SK-N-SH (cell line): Measurements from ENCODE around the gene PODXL. TPM values are rescaled to one million over a fixed set of nuclear protein-coding genes. Genes with fewer than 3 reads are reported as not detected.

Experiments used
- CTCF ChIA-PET: fragments of 300-600, 350-600 bp; formaldehyde crosslinking; extraction: SDS; loops from one replicate; lab custom pipeline; 2021; lab: Yijun Ruan, JAX
- POLR2A ChIA-PET: fragments of 350-600 bp; sonication (Branson Sonifier 250); formaldehyde crosslinking; extraction: SDS; loops from one replicate; lab custom pipeline; 2020; ENCODE audit warnings: antibody characterized with exemption, inconsistent platforms; lab: Yijun Ruan, JAX
- DNase-seq: peaks from one replicate; pipeline ENCODE4 v3.0.0; 2012
- H2AFZ ChIP-seq: fragments of 200-600 bp; sonication (generic); 2 replicates; pipeline ENCODE4 v1.8.1; 2016; ENCODE audit warnings: antibody characterized with exemption, mild to moderate bottlenecking, low read depth
- H3F3A ChIP-seq: fragments of 200-600 bp; sonication (generic); replicated peaks from 2 replicates; pipeline ENCODE3; 2016; ENCODE audit warnings: antibody characterized with exemption, mild to moderate bottlenecking; ENCODE audit not compliant: insufficient read depth
- H3K27ac ChIP-seq, 2 experiments: fragments of 200-500 bp in 1 of 2; fragments of 200-600 bp in 1 of 2; sonication (Bioruptor generic) in 1 of 2; sonication (generic), shearing (Covaris generic) in 1 of 2; 2 replicates each; pipeline versions ENCODE4 v1.5.1 to v1.6.1; 2014 to 2016; ENCODE audit warnings: low read depth in 2 of 2, inconsistent platforms in 1 of 2, low read length in 1 of 2, mild to moderate bottlenecking in 1 of 2, mixed read lengths in 1 of 2
- H3K27me3 ChIP-seq: fragments of 200-600 bp; sonication (generic), shearing (Covaris generic); 2 replicates; pipeline ENCODE4 v1.6.1; 2016; ENCODE audit warnings: mixed run types; ENCODE audit not compliant: insufficient read depth
- H3K36me3 ChIP-seq, 2 experiments: fragments of 200-500 bp in 1 of 2; fragments of 200-600 bp in 1 of 2; sonication (Bioruptor generic) in 1 of 2; sonication (generic) in 1 of 2; replicated peaks in 1 of 2; 2 replicates each; pipeline versions ENCODE3 to v1.5.1; 2014 to 2016; ENCODE audit warnings: low read length in 1 of 2, mild to moderate bottlenecking in 1 of 2; ENCODE audit not compliant: insufficient read depth in 2 of 2, control insufficient read depth in 1 of 2
- H3K4me1 ChIP-seq, 2 experiments: fragments of 200-500 bp in 1 of 2; fragments of 200-600 bp in 1 of 2; sonication (Bioruptor generic) in 1 of 2; sonication (generic), shearing (Covaris generic) in 1 of 2; 2 replicates each; pipeline versions ENCODE4 v1.5.1 to v1.6.1; 2014 to 2016; ENCODE audit warnings: low read depth in 1 of 2, low read length in 1 of 2, mixed run types in 1 of 2; ENCODE audit not compliant: insufficient read depth in 2 of 2, control insufficient read depth in 1 of 2
- H3K4me2 ChIP-seq: fragments of 200-600 bp; sonication (generic), shearing (Covaris generic); 2 replicates; pipeline ENCODE4 v1.6.1; 2017; ENCODE audit warnings: mixed run types
- H3K4me3 ChIP-seq, 2 experiments: fragments of 200-500 bp in 1 of 2; fragments of 200-600 bp in 1 of 2; sonication (Bioruptor generic) in 1 of 2; sonication (generic), shearing (Covaris generic) in 1 of 2; 2 replicates each; pipeline versions ENCODE4 v1.5.1 to v1.8.1; 2014 to 2016; ENCODE audit warnings: low read depth in 2 of 2, inconsistent platforms in 1 of 2, low read length in 1 of 2, mild to moderate bottlenecking in 1 of 2, mixed read lengths in 1 of 2, moderate library complexity in 1 of 2
- H3K79me2 ChIP-seq: fragments of 200-600 bp; sonication (generic); 2 replicates; pipeline ENCODE4 v1.8.1; 2017; ENCODE audit warnings: mild to moderate bottlenecking; ENCODE audit not compliant: insufficient read depth
- H3K9ac ChIP-seq: fragments of 200-600 bp; sonication (generic); 2 replicates; pipeline ENCODE4 v1.6.1; 2017; ENCODE audit warnings: mixed run types
- H3K9me2 ChIP-seq: fragments of 200-600 bp; sonication (generic); 2 replicates; pipeline ENCODE4 v1.6.1; 2017; ENCODE audit warnings: mixed run types
- H3K9me3 ChIP-seq: fragments of 200-600 bp; sonication (generic); 2 replicates; pipeline ENCODE4 v1.6.1; 2017; ENCODE audit warnings: mixed run types, mild to moderate bottlenecking, moderate library complexity
- H4K20me1 ChIP-seq: fragments of 200-600 bp; sonication (generic); 2 replicates; pipeline ENCODE4 v1.6.1; 2017; ENCODE audit warnings: mild to moderate bottlenecking, mixed run types; ENCODE audit not compliant: insufficient read depth
- EZH2phosphoT487 ChIP-seq: fragments of 200-600 bp; sonication (generic); IDR thresholded peaks from 2 replicates; pipeline ENCODE4 v1.6.1; 2017; ENCODE audit warnings: low read depth, mixed run types, mild to moderate bottlenecking, antibody characterized with exemption, moderate library complexity, borderline replicate concordance
- FOSL2 ChIP-seq: IDR thresholded peaks from 2 replicates; pipeline ENCODE4 v1.4.0; 2012; ENCODE audit warnings: low read depth, mild to moderate bottlenecking, moderate library complexity, borderline replicate concordance
- FOXJ3 ChIP-seq: sonication (generic); formaldehyde crosslinking; IDR thresholded peaks from 2 replicates; pipeline ENCODE4 v1.5.1; 2020; ENCODE audit warnings: mild to moderate bottlenecking, missing genetic modification reagents
- GABPA ChIP-seq: IDR thresholded peaks from 2 replicates; pipeline ENCODE4 v1.4.0; 2012; ENCODE audit warnings: low read depth, mild to moderate bottlenecking
- GATA2 ChIP-seq: sonication (generic); formaldehyde crosslinking; IDR thresholded peaks from 2 replicates; pipeline ENCODE4 v1.5.0; 2020; ENCODE audit warnings: mild to moderate bottlenecking, missing genetic modification reagents
- JUND ChIP-seq: IDR thresholded peaks from 2 replicates; pipeline ENCODE4 v1.4.0; 2012
- MAX ChIP-seq: IDR thresholded peaks from 2 replicates; pipeline ENCODE4 v1.4.0; 2012; ENCODE audit warnings: low read depth
- MXI1 ChIP-seq: IDR thresholded peaks from 2 replicates; pipeline ENCODE4 v1.6.1; 2012; ENCODE audit warnings: mild to moderate bottlenecking, low read depth, low read length, improper control_type of control experiment
- NRF1 ChIP-seq: IDR thresholded peaks from 2 replicates; pipeline ENCODE4 v1.6.1; 2012; ENCODE audit warnings: low read depth, mild to moderate bottlenecking, low read length
- PBX3 ChIP-seq: IDR thresholded peaks from 2 replicates; pipeline ENCODE4; 2012
- POLR2AphosphoS5 ChIP-seq: IDR thresholded peaks from 2 replicates; pipeline ENCODE4 v1.6.1; 2012; ENCODE audit warnings: low read depth, low read length
- RCOR1 ChIP-seq: fragments of 150-350 bp; IDR thresholded peaks from 2 replicates; pipeline ENCODE4 v1.6.1; 2017; ENCODE audit warnings: antibody characterized with exemption, low read length
- REST ChIP-seq: IDR thresholded peaks from 2 replicates; pipeline ENCODE4 v1.6.1; 2012; ENCODE audit warnings: mild to moderate bottlenecking, low read depth, low read length, moderate library complexity
- RFX5 ChIP-seq: IDR thresholded peaks from 2 replicates; pipeline ENCODE4 v1.6.1; 2012; ENCODE audit warnings: mild to moderate bottlenecking, improper control_type of control experiment, low read length
- RXRA ChIP-seq: IDR thresholded peaks from 2 replicates; pipeline ENCODE4 v1.4.0; 2012; ENCODE audit warnings: low read depth, mild to moderate bottlenecking, borderline replicate concordance
- SIN3A ChIP-seq: IDR thresholded peaks from 2 replicates; pipeline ENCODE4 v1.6.1; 2012; ENCODE audit warnings: low read depth, mild to moderate bottlenecking, low read length, moderate library complexity, borderline replicate concordance
- SMC3 ChIP-seq: IDR thresholded peaks from 2 replicates; pipeline ENCODE4 v1.6.1; 2012; ENCODE audit warnings: low read depth, low read length, improper control_type of control experiment
- TAF1 ChIP-seq: IDR thresholded peaks from 2 replicates; pipeline ENCODE4 v1.6.1; 2012; ENCODE audit warnings: low read depth, mild to moderate bottlenecking, low read length, moderate library complexity, borderline replicate concordance
- TEAD4 ChIP-seq: IDR thresholded peaks from 2 replicates; pipeline ENCODE4 v1.4.0; 2012; ENCODE audit warnings: mild to moderate bottlenecking, borderline replicate concordance; ENCODE audit not compliant: insufficient read depth
- USF1 ChIP-seq: IDR thresholded peaks from 2 replicates; pipeline ENCODE4 v1.4.0; 2012; ENCODE audit warnings: low read depth, borderline replicate concordance
- USF2 ChIP-seq: fragments of 150-350 bp; IDR thresholded peaks from 2 replicates; pipeline ENCODE4 v1.6.1; 2017; ENCODE audit warnings: antibody characterized with exemption, low read length, low read depth, borderline replicate concordance
- YY1 ChIP-seq: IDR thresholded peaks from 2 replicates; pipeline ENCODE4 v1.4.0; 2012; ENCODE audit warnings: low read depth, mild to moderate bottlenecking
- WGBS: methylation state at CpG from one replicate; pipeline ENCODE4 v1.1.6; 2017; ENCODE audit warnings: low lambda C conversion rate; 5-methylcytosine and 5-hydroxymethylcytosine counted together
- polyA plus RNA-seq, 3 experiments: library from polyadenylated mRNA; depleted of rRNA; stranded (reverse); fragments of >200 nt; gene quantifications; 2 replicates each; pipeline ENCODE4 v1.2.3, GENCODE V29; 2012

The PODXL gene
- polyA plus RNA-seq, 1 of the 3 experiments (the other 2 are of a cell fraction): 76.1 TPM

GRCh38 chr7:131456338-131456737 is 100.1 kb downstream of the PODXL start:
- H3K36me3 ChIP-seq: peaks cover 37 to 82% of the 10 kb centered on the region in 2 experiments
- no peaks in the 10 kb centered on the region for H3K79me2 ChIP-seq
- WGBS: 95% methylated on average over 3 of the region's 3 CpGs
- DNase-seq: no peak
- H3K4me2 ChIP-seq: no peak overlapping the region
- H3K27ac ChIP-seq: no peak overlapping the region
- no peak for TF ChIP-seq TAF1
- no peak for TF ChIP-seq SMC3
- no peak for TF ChIP-seq REST
- no peak for TF ChIP-seq FOSL2
- no peak for TF ChIP-seq POLR2AphosphoS5
- no peak for TF ChIP-seq FOXJ3 (CRISPR knock-in tag)
- TF ChIP-seq RXRA: no peak
- no peak for TF ChIP-seq MXI1
- H3K4me3 ChIP-seq: no peak overlapping the region
- H3F3A ChIP-seq: peaks cover 10% of the 10 kb centered on the region
- CTCF ChIA-PET: interaction anchor here (1.3 kb wide), 1 partner anchor 12 kb away, joined by 4 read pairs; no protein-coding TSS in a partner anchor
- no peak overlapping the region for H2AFZ ChIP-seq
- POLR2A ChIA-PET: no interaction called here
- no peaks in the 10 kb centered on the region for H3K9me2 ChIP-seq
- H3K4me1 ChIP-seq: no peaks in the 10 kb centered on the region
- no peak overlapping the region for H3K9ac ChIP-seq
- H4K20me1 ChIP-seq: no peaks in the 10 kb centered on the region
- H3K9me3 ChIP-seq: no peaks in the 10 kb centered on the region
- no peaks in the 10 kb centered on the region for H3K27me3 ChIP-seq

- Histone ChIP-seq H3F3A (peaks cover 14% of the 10 kb centered on the region), H3K9me3 (no peaks in the 10 kb centered on the region), H3K9ac (no peak overlapping the region), H3K9me2 (no peaks in the 10 kb centered on the region), H3K27me3 (no peaks in the 10 kb centered on the region), H3K4me3 (no peak overlapping the region), H3K27ac (no peak overlapping the region), H3K79me2 (no peaks in the 10 kb centered on the region), H3K4me1 (no peaks in the 10 kb centered on the region), H3K36me3 (peaks cover 43 to 82% of the 10 kb centered on the region in 2 experiments), H4K20me1 (no peaks in the 10 kb centered on the region), H3K4me2 (no peak overlapping the region), H2AFZ (no peak overlapping the region)
- DNase-seq: no peak
- CTCF ChIA-PET: interaction anchor here (1.1 to 1.6 kb wide), 6 partner anchors 10 to 415 kb away, joined by 3 to 5 read pairs (median 3); no protein-coding TSS in a partner anchor
- 93% methylated on average over 7 of the region's 7 CpGs for WGBS
- POLR2A ChIA-PET: no interaction called here
- no peak for TF ChIP-seq GATA2 (CRISPR knock-in tag)
- TF ChIP-seq TEAD4: no peak
- TF ChIP-seq PBX3: no peak
- TF ChIP-seq POLR2AphosphoS5: no peak
- no peak for TF ChIP-seq NRF1
- no peak for TF ChIP-seq RCOR1
- no peak for TF ChIP-seq JUND
- TF ChIP-seq SIN3A: no peak
- no peak for TF ChIP-seq USF1
- TF ChIP-seq FOSL2: no peak
- no peak for TF ChIP-seq EZH2phosphoT487
- TF ChIP-seq MXI1: no peak
- TF ChIP-seq RFX5: no peak
- TF ChIP-seq MAX: no peak
- no peak for TF ChIP-seq YY1
- TF ChIP-seq USF2: no peak
- TF ChIP-seq GABPA: no peak
These were observed 100.9 kb downstream of the PODXL start for GRCh38 chr7:131455546-131455945.
